IMR-90 (cell line): ENCODE results near the gene GRHL3. TPM values are rescaled to one million over a fixed set of nuclear protein-coding genes. Genes with fewer than 3 reads are reported as not detected.

Experiments
- ATAC-seq: fragments of 200-7000 bp; cut with Tn5 transposase; 2 replicates; pipeline ENCODE4 v1.9.1; 2020; ENCODE audit warnings: low read depth, mild to moderate bottlenecking, moderate library complexity
- BruUV-seq: library from RNA; stranded (reverse); fragments of 400-500 nt; replicated peaks from 2 replicates; lab custom pipeline; 2021; lab: Mats Ljungman, UMichigan
- CTCF ChIA-PET: fragments of 300-600 bp; formaldehyde crosslinking; extraction: SDS; loops from one replicate; lab custom pipeline; 2021; ENCODE audit warnings: antibody characterized with exemption; lab: Yijun Ruan, JAX
- POLR2A ChIA-PET: fragments of 300-600 bp; sonication (Branson Sonifier 250); formaldehyde crosslinking; loops from one replicate; lab custom pipeline; 2022; ENCODE audit warnings: antibody characterized with exemption; ENCODE audit not compliant: unreplicated experiment; lab: Charles Lee
- DNase-seq: peaks from one replicate; pipeline ENCODE4 v3.0.0; 2013
- H2AFZ ChIP-seq: replicated peaks from 2 replicates; pipeline ENCODE3; 2013; ENCODE audit warnings: low read length, mild to moderate bottlenecking; ENCODE audit not compliant: poor library complexity
- H2AK5ac ChIP-seq: 2 replicates; pipeline ENCODE4 v1.6.1; 2013; ENCODE audit warnings: low read depth, low read length, inconsistent platforms
- H2AK9ac ChIP-seq: replicated peaks from 2 replicates; pipeline ENCODE3; 2013; ENCODE audit warnings: mild to moderate bottlenecking, low read depth, low read length, moderate library complexity; ENCODE audit not compliant: poor library complexity
- H2BK120ac ChIP-seq: 2 replicates; pipeline ENCODE4 v1.6.1; 2013; ENCODE audit warnings: low read depth, low read length, inconsistent platforms
- H2BK15ac ChIP-seq: 3 replicates; pipeline ENCODE4 v1.6.1; 2013; ENCODE audit warnings: low read depth, low read length, inconsistent platforms
- H2BK20ac ChIP-seq: 2 replicates; pipeline ENCODE4 v1.6.1; 2013; ENCODE audit warnings: low read depth, mild to moderate bottlenecking, inconsistent platforms, low read length, moderate library complexity
- H2BK5ac ChIP-seq: 2 replicates; pipeline ENCODE4 v1.6.1; 2013; ENCODE audit warnings: mild to moderate bottlenecking, low read depth, low read length, inconsistent platforms; ENCODE audit not compliant: poor library complexity, severe bottlenecking
- H3K14ac ChIP-seq: replicated peaks from 2 replicates; pipeline ENCODE4 v1.6.1; 2013; ENCODE audit warnings: low read depth, low read length, inconsistent platforms
- H3K18ac ChIP-seq: 2 replicates; pipeline ENCODE4 v1.6.1; 2013; ENCODE audit warnings: low read depth, low read length, control low read depth
- H3K23ac ChIP-seq: 2 replicates; pipeline ENCODE4 v1.6.1; 2013; ENCODE audit warnings: low read depth, low read length, inconsistent platforms
- H3K27ac ChIP-seq: 2 replicates; pipeline ENCODE4 v1.5.1; 2013; ENCODE audit warnings: mild to moderate bottlenecking, control low read depth, low read length; ENCODE audit not compliant: insufficient read depth
- H3K27me3 ChIP-seq: 2 replicates; pipeline ENCODE4 v1.6.1; 2013; ENCODE audit warnings: low read length; ENCODE audit not compliant: control insufficient read depth, insufficient read depth
- H3K36me3 ChIP-seq: 2 replicates; pipeline ENCODE4 v1.6.1; 2013; ENCODE audit warnings: low read length, mixed read lengths; ENCODE audit not compliant: control insufficient read depth, insufficient read depth
- H3K4ac ChIP-seq: 2 replicates; pipeline ENCODE4 v1.6.1; 2013; ENCODE audit warnings: low read depth, low read length, inconsistent platforms
- H3K4me1 ChIP-seq: 2 replicates; pipeline ENCODE4 v1.6.1; 2013; ENCODE audit warnings: low read length, mixed read lengths; ENCODE audit not compliant: control insufficient read depth, insufficient read depth
- H3K4me2 ChIP-seq: 2 replicates; pipeline ENCODE4 v1.6.1; 2013; ENCODE audit warnings: low read depth, mild to moderate bottlenecking, control low read depth, low read length, moderate library complexity
- H3K4me3 ChIP-seq: 2 replicates; pipeline ENCODE4 v1.5.1; 2013; ENCODE audit warnings: low read depth, mild to moderate bottlenecking, control low read depth, low read length, moderate library complexity; ENCODE audit not compliant: insufficient read depth
- H3K56ac ChIP-seq: 2 replicates; pipeline ENCODE4 v1.6.1; 2013; ENCODE audit warnings: low read length, inconsistent platforms; ENCODE audit not compliant: insufficient read depth; ENCODE audit errors: extremely low read depth
- H3K79me1 ChIP-seq, 2 experiments: 2 replicates each; pipeline ENCODE4 v1.6.1; 2013; ENCODE audit warnings: low read length in 2 of 2, inconsistent platforms in 1 of 2, low read depth in 1 of 2
- H3K9ac ChIP-seq: 2 replicates; pipeline ENCODE4 v1.6.1; 2013; ENCODE audit warnings: low read depth, low read length, control low read depth
- H3K9me1 ChIP-seq: 2 replicates; pipeline ENCODE4 v1.6.1; 2013; ENCODE audit warnings: low read length, inconsistent platforms; ENCODE audit not compliant: insufficient read depth
- H3K9me3 ChIP-seq: 2 replicates; pipeline ENCODE4 v1.6.1; 2013; ENCODE audit warnings: low read length; ENCODE audit not compliant: control insufficient read depth, insufficient read depth
- H4K20me1 ChIP-seq: 2 replicates; pipeline ENCODE4 v1.6.1; 2013; ENCODE audit warnings: low read length, inconsistent platforms; ENCODE audit not compliant: insufficient read depth
- H4K5ac ChIP-seq: 2 replicates; pipeline ENCODE4 v1.6.1; 2013; ENCODE audit warnings: mild to moderate bottlenecking, low read depth, low read length, control low read depth
- H4K8ac ChIP-seq, 2 experiments: 2 replicates each; pipeline ENCODE4 v1.6.1; 2013; ENCODE audit warnings: low read depth in 2 of 2, low read length in 2 of 2, control low read depth in 1 of 2, inconsistent platforms in 1 of 2
- H4K91ac ChIP-seq: 2 replicates; pipeline ENCODE4 v1.6.1; 2013; ENCODE audit warnings: low read depth, low read length, inconsistent platforms; ENCODE audit not compliant: insufficient read depth
- FOS ChIP-seq: fragments of 150-350 bp; IDR thresholded peaks from 2 replicates; pipeline ENCODE4 v1.6.1; 2016; ENCODE audit warnings: low read depth, low read length
- POLR2A ChIP-seq: IDR thresholded peaks from 2 replicates; pipeline ENCODE4 v1.6.1; 2012; ENCODE audit warnings: mild to moderate bottlenecking, low read depth, low read length
- RAD21 ChIP-seq: IDR thresholded peaks from 2 replicates; pipeline ENCODE4 v1.6.1; 2012; ENCODE audit warnings: low read length, improper control_type of control experiment
- WGBS, 2 experiments: methylation state at CpG; one replicate each; pipeline versions ENCODE4 v1.1.5 to v1.1.7; 2013; ENCODE audit warnings: missing lambda C conversion rate in 2 of 2; ENCODE audit not compliant: insufficient read length in 1 of 2; ENCODE audit errors: extremely low coverage in 2 of 2; 5-methylcytosine and 5-hydroxymethylcytosine counted together
- dilution Hi-C: fragments of 300-500 bp; cut with HindIII; formaldehyde crosslinking; loops from one replicate; pipeline ENCODE4 v1.14.3; 2018; ENCODE audit warnings: low sequenced_read_pairs; ENCODE audit not compliant: unreplicated experiment
- in situ Hi-C: fragments of 300-500 bp; cut with MboI; formaldehyde crosslinking; loops from 3 replicates; pipeline ENCODE4 v1.14.3; 2019; ENCODE audit warnings: low sequenced_read_pairs, inconsistent platforms, mixed read lengths
- intact Hi-C: fragments of 100-400 bp; cut with micrococcal nuclease; formaldehyde crosslinking; loops from 2 replicates; pipeline ENCODE4 v1.10.0; 2022
- polyA plus RNA-seq, 3 experiments: library from polyadenylated mRNA; depleted of rRNA; stranded (reverse); fragments of >200 nt; gene quantifications; 2 replicates each; pipeline ENCODE4 v1.2.3, GENCODE V29; 2012; ENCODE audit warnings: low replicate concordance in 1 of 3
- total RNA-seq: library from RNA; depleted of rRNA; stranded (reverse); fragments of >200 nt; gene quantifications from 2 replicates; pipeline ENCODE4 v1.2.3, GENCODE V29; 2012

The GRHL3 gene
- total and polyA plus RNA-seq, 2 of the 4 experiments (the other 2 are of a cell fraction), result not detected

DNA sequence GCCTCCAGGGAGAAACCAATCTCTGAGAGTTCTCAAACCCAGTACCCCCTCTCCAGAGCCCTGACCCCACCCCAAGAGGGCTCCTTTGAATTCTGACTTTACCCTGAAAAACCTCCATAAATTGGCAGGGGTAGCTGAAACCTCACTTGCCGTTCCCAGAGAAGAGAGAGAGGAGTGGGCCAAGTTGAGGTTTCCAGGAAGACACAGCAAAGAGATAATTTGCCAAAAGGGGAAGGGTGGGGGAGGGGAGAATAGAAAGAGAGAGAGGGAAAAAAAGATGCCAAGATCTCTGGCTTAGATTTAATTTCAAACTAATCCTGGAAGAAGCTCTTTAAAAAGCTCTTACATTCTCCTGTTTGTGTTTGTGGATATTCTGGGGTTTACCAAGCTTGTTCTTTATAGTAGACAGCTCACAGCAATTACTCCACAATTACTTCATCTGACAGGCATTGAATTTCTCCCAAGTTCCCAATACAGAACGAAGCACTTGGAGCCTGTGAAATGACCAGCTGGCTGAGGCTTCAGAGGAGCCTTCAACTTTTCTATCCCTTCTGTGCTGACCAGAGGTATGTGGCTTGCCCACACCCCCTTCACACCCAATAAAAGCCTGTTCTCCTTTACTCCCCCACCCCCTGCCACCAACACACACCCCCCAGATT is 1.1 kb upstream of the GRHL3 start:
- Histone ChIP-seq H2AFZ (no peak overlapping the region), H2BK20ac (no peak overlapping the region), H2AK5ac (no peak overlapping the region), H3K14ac (no peak overlapping the region), H2AK9ac (no peak overlapping the region), H4K20me1 (no peaks in the 10 kb centered on the region), H3K79me1 (no peaks in the 10 kb centered on the region), H2BK15ac (no peak overlapping the region), H3K27me3 (peaks cover 58% of the 10 kb centered on the region), H4K8ac (no peak overlapping the region), H3K9me1 (no peaks in the 10 kb centered on the region; the same call in 1 of the 2 replicates), H3K9me3 (no peaks in the 10 kb centered on the region), H3K27ac (no peak overlapping the region), H3K4me2 (no peak overlapping the region), H2BK5ac (no peak overlapping the region), H3K36me3 (no peaks in the 10 kb centered on the region), H3K4me3 (no peak overlapping the region), H2BK120ac (no peak overlapping the region), H3K4ac (no peak overlapping the region), H4K91ac (no peak overlapping the region), H3K23ac (no peak overlapping the region), H3K18ac (no peak overlapping the region), H4K5ac (no peak overlapping the region), H3K9ac (no peak overlapping the region), H3K4me1 (peaks cover 10% of the 10 kb centered on the region), H3K56ac (no peak overlapping the region)
- dilution Hi-C loops, result no loop called here
- DNase-seq (peak; percentile 36), ATAC-seq (peak; percentile 28)
- no CpG with 5 or more reads among the region's 2 CpGs for WGBS, 2 experiments
- ChIA-PET CTCF (interaction anchor here (0.7 kb wide), 1 partner anchor 476 kb away, joined by 3 read pairs; no protein-coding TSS in a partner anchor), POLR2A (no interaction called here)
- BruUV-seq, result no TSS peak
- in situ Hi-C loops, result no loop called here
- intact Hi-C loops, result no loop called here
- TF ChIP-seq POLR2A (no peak), FOS (no peak), RAD21 (no peak)
